Sigmoid colon (tissue), 4 donors: Measurements from ENCODE around the gene DYSF.

Source experiments
- POLR2A ChIP-seq, 2 donors: fragments of 450-650 bp; IDR thresholded peaks; one replicate each; pipeline ENCODE4 v1.6.1; 2016; ENCODE audit warnings: antibody characterized with exemption in 2 of 2, mild to moderate bottlenecking in 2 of 2, moderate library complexity in 2 of 2
- POLR2AphosphoS5 ChIP-seq, 4 donors: sonication (generic); formaldehyde crosslinking; IDR thresholded peaks; one replicate each; pipeline ENCODE4 v1.6.1; 2017; ENCODE audit warnings: antibody characterized with exemption in 4 of 4
- TF ChIP-seq, protein P1 (sequence below), 4 experiments: fragments of 450-650 bp in 3 of 4; fragments of 200-600 bp in 1 of 4; IDR thresholded peaks; one replicate each; pipeline ENCODE4 v1.5.1; 2016 to 2019; ENCODE audit warnings: antibody characterized with exemption in 4 of 4, mild to moderate bottlenecking in 3 of 4, moderate library complexity in 2 of 4

DNA sequence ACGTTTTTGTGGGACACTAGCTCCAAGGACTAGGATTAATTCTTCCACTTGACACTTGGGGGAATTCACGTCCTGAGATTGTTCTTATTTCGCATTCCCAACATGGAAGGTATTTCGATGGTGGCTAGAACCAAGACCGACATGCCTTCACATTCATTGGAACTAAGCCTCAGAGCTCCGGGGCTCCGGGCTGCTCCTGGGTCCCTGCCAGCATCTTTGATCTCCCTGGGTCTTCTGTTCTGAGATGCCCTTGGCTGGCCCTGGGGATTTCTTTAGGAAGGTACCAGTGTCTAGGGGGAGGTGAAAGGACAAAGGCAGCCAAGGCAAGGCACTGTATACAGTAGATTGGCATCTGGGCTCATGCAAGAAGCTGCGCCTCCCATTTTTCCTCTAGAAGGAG, 76.8 kb downstream of the DYSF start:
- TF ChIP-seq, protein P1, sequence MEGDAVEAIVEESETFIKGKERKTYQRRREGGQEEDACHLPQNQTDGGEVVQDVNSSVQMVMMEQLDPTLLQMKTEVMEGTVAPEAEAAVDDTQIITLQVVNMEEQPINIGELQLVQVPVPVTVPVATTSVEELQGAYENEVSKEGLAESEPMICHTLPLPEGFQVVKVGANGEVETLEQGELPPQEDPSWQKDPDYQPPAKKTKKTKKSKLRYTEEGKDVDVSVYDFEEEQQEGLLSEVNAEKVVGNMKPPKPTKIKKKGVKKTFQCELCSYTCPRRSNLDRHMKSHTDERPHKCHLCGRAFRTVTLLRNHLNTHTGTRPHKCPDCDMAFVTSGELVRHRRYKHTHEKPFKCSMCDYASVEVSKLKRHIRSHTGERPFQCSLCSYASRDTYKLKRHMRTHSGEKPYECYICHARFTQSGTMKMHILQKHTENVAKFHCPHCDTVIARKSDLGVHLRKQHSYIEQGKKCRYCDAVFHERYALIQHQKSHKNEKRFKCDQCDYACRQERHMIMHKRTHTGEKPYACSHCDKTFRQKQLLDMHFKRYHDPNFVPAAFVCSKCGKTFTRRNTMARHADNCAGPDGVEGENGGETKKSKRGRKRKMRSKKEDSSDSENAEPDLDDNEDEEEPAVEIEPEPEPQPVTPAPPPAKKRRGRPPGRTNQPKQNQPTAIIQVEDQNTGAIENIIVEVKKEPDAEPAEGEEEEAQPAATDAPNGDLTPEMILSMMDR (IDR thresholded peaks at IDR 0.05): no peak
- no peak for TF ChIP-seq POLR2AphosphoS5 (IDR thresholded peaks at IDR 0.05)
- no peak for TF ChIP-seq POLR2A (IDR thresholded peaks at IDR 0.05)
